Jurkat, Clone E6-1 (cell line): ENCODE measurements around the gene C4orf50.

Experiments used
- DNase-seq: peaks from one replicate; pipeline ENCODE4 v3.0.0-alpha.2; 2011; ENCODE audit warnings: low read depth, low spot score
- H3K4me3 ChIP-seq: 2 replicates; pipeline ENCODE4 v1.5.1; 2011; ENCODE audit warnings: mild to moderate bottlenecking, low read length, control low read depth, moderate library complexity

Gene C4orf50

GRCh38 chr4:5888222-5889001, 129.8 kb downstream of the C4orf50 start:
- DNase-seq: no peak
- no peak overlapping the region for H3K4me3 ChIP-seq

DNA sequence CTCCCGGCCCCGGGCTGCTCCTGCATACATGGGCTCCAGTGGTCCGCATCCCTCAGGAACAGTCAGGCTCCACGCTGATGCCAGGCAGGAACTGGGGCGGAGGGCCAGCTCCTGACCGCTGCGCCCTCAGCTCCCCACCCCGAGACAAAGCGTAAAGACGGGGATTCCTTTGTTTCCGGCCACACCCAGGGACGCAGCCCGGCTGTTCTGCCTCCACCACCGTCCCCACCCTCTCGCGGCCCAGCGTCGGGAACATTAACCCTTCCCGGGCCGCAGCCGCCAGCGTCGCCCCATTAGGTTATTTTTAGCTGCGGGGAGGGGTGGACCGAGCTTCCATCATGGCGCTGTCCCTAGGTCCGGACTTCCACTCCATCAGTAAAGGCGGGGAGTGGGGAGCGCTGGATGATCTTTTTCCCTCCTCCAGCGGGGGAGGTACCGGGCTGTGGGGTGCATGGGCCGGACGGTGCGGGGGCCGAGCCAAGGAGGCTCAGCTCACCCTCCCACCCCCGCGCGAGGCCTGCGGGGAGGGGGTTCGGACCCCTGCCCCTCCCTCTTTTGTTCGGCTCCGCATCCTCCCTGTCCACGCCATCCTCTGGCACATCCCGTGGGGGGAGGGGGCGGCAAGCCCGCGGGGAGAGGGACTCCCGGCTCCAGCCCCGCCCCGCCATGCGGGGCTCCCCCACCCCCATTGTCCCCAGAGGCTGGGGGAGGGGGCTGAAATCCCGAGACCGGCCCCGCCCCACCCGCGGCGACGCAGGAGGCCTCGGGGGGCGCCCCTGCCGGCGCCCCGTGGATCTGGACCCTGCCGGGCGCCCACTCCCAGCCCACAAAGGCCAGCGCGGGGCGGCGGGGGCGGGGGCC, 130.6 kb downstream of the C4orf50 start:
- DNase-seq: no peak
- H3K4me3 ChIP-seq: no peak overlapping the region

- DNase-seq: no peak
- H3K4me3 ChIP-seq: no peak overlapping the region
Measured at GRCh38 chr4:5887011-5887360, 131.2 kb downstream of the C4orf50 start.

GRCh38 chr4:5885733-5886132, 132.5 kb downstream of the C4orf50 start:
- DNase-seq: no peak
- no peak overlapping the region for H3K4me3 ChIP-seq

GRCh38 chr4:5884796-5885195, 133.4 kb downstream of the C4orf50 start:
- DNase-seq: no peak
- no peak overlapping the region for H3K4me3 ChIP-seq

DNA sequence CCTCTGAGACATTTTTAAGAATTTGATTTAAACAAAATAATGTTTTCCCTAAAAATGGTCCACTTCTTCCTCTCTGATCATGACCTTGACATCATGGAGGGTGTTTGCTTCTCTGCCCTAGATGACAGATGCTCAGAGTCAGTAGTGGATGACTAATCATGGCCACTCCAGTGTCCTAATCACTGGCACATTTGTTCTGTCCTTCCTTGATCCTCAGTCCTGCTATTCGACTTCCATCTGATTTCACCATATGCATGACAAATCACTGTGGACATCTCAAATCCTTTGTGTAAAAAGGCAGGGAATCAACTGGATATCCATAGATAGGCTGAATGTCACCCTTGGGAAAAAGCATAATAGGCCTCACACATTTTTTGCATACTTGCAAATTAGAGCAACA, 134.3 kb downstream of the C4orf50 start:
- H3K4me3 ChIP-seq: no peak overlapping the region
- DNase-seq: no peak

DNA sequence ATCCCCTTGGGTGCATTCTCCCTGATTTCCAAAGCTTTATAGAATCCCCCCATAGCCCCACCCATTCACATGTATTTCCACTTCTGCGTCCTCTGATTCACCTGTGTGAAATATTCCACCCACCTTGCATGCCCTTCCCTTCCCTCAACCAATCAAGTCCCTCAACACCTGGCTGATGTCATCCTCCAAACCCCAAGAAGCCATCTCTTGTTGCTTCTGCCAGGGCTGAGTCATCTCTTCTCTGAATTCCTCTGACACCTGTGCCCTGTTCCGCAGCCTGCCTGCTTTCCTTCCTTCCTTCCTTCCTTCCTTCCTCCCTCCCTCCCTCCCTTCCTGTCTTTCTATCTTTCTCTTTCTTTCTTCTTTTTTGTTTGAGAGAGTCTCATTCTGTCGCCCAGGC, 135.3 kb downstream of the C4orf50 start:
- no peak for DNase-seq

GRCh38 chr4:5881340-5881739, 136.9 kb downstream of the C4orf50 start:
- DNase-seq: no peak
- H3K4me3 ChIP-seq: no peak overlapping the region

More for the DNA sequence above, 135.3 kb downstream of the C4orf50 start:
- H3K4me3 ChIP-seq: no peak overlapping the region

DNA sequence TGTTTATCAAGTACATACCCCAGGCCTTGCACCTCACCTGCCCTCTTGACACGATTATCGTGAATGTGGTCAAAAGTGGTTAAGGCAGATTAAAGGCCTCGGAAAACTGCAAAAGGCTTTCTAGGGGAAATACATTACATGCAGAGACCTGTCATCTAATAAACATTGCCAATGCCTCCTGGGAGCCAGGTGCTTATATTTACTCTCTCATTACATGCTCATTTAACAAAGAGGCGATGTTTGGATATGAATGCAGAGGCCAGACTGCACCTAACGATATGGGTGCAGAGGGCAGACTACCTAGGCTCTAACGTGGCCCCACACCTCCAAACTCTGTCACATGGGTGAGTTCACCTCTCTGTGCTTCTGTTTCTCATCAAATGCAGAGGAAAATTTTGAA, 139.9 kb downstream of the C4orf50 start:
- no peak for DNase-seq
- no peak overlapping the region for H3K4me3 ChIP-seq

GRCh38 chr4:5877392-5877791, 140.8 kb downstream of the C4orf50 start:
- DNase-seq: no peak
- H3K4me3 ChIP-seq: no peak overlapping the region

DNA sequence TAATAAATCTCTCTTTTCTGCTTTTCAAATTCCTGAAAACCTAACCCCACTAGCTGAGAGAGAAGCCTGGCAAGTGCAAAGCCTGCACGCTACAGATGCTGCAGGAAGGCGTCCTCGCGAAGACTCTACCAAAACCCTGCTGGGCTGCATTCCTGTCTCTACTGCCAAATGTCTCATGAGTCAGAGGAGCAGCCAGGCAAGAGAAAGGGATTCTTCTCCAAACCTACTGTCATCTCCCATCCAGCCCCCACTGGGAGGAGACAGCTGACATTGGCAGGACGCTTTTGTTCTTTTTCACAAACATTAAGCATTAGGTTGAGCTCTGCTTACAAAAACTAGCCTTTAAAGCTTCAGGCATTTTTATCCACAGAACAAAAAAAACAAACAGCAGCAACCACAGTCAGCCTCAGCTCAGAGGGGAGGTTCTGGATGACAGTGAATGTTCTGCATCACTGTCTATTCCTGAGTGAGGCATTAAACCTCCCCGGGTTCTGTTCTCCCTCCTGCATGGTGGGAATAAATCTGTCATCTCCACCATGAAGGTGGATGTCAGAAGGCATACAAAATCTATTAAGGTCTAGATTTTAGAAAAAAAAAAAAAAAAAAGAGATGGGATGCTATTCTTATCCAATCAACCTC, 143.3 kb downstream of the C4orf50 start:
- no peak for DNase-seq
- no peak overlapping the region for H3K4me3 ChIP-seq

DNA sequence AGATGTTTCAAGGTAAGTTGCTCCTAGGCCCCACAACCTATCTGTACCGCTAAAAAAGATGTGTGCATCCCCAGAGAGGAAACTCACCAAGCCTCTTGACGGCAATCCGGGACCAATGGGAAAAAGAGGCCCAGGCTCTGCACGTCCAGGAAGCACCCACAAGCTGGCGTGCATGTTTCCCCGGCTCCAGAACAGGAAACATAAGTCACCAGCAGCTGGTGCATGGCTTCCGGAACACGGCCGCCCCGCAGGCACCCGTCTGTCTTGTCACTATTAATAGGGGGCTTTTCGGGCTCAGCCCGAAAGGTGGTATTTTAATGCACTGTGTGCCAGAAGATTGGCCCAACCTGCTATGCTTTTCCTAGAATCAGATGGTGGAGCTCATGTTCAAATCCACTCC, 147.5 kb downstream of the C4orf50 start:
- no peak for DNase-seq
- H3K4me3 ChIP-seq: no peak overlapping the region

GRCh38 chr4:5869966-5870619, 148.1 kb downstream of the C4orf50 start:
- no peak for DNase-seq
- no peak overlapping the region for H3K4me3 ChIP-seq

- DNase-seq: no peak
- H3K4me3 ChIP-seq: no peak overlapping the region
Measured at GRCh38 chr4:5867866-5868265, 150.4 kb downstream of the C4orf50 start.

DNA sequence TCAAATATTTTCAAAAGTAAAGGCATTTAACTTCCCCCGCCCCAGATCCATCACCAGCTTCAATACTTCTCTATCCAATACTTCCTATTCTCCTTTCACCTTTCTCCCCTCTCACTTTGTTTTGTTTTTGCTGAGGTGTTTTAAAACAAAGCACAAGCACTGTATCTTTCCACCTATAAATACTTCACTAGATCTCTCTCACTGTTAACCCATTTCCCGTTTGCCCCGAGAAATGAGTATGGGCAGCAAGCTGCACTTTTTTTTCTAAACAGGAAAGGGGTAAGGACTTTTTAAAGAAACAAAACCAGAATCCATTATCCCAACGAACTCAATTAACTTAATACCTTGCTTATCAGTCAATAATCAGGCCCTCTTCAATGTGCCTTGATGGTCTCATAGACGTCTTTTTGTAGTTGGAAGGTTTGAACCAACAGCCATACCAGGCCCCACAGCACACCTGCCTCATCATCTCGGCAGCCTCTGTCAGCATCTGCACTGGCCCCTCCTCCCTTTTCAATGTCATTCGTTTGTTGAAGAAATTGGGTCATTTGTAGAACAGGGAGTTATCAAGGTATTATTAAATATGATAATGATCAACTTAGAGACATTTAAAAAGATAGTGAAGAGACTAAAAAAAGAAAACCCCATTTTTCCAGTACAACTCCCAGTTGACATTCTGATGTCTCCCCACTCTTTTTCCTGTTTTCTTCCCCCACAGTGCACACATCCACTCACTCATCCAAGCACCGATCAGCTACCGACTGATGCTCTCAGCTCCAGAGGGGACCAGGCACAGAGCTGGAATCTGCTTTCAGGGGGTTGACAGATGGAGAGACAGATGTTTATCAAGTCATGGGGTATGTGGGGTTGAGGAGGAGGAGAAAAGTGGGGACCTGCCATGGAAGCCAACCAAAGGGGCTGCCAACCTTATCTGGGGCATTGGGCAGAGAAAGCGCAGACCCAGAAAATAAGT, 151.1 kb downstream of the C4orf50 start:
- DNase-seq: peak; percentile 51
- H3K4me3 ChIP-seq: no peak overlapping the region

DNA sequence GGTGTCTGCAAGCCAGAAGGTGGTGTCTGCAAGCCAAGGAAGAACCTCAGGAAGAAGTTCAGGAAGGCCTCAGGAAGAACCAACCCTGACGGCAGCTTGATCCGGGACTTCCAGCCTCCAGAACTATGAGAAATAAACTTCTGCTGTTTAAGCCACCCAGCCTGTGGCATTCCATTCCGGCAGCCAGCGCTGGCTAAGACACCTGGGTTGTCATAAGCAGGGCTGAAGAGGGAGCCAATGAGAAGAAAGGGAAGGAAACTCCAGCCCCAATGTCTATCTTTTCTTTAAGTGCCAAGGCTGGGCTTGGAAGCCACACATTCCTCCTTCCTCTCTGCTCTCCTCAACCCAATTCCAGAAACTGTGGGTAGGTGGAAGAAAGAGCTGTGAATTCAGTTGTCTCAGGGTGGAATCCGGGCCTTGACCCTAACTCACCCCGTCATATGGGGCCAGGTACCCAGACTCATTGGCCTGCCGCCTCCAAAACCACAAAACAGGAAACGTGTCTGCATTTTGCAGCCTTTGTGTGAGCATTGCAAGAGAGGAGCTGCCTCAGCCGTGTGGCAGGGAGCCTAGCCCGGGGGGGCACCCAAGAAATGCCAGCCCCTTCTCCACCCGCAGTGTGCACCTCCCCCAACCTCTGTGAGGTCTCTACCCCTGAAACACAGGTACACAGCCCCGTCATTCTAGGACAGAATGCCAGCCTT, 152.2 kb downstream of the C4orf50 start:
- peak; percentile 50 for DNase-seq
- peak overlapping the region; percentile 24 for H3K4me3 ChIP-seq

GRCh38 chr4:5863461-5864113, 154.6 kb downstream of the C4orf50 start:
- DNase-seq: peak; percentile 51
- no peak overlapping the region for H3K4me3 ChIP-seq
